ENCODE results near the gene PDSS1. TPM values are rescaled to one million over a fixed set of nuclear protein-coding genes. Genes with fewer than 3 reads are reported as not detected.
A peak's percentile ranks its signal among the peaks of the same experiment; 100 is the strongest.

The PDSS1 gene
- total and polyA plus RNA-seq, 2 of the 13 experiments (the other 11 are each of a cell fraction or from before 2014, with no cell fraction given): 18.7 to 19.3 TPM

DNA sequence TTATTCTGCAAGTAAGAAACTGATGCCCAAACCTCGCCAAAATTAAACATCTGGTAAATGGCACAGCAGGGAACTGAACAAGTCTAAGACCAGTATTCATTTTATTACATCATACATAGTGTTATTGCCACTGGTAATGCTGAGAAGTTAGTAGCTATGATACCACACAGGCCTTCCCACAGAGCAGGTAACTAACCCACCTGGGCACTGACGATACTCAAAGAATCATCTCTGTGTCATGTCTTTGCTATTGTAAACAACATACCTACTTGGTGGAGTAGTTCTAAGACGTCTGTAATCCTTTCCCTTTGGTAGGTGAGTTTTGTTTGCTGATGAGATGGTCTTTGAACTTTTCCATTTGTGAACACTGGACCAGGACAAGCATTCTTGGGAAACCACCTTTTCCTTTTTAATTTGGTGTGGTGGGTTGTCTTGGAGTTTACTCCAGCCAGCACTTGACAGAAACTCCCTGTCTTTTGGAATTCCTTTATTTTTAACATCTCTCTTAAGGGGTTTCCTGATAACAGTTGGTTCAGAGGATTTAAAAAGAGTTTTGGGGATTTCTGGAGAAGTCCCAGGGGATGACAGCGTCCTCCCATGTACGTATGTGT lies 40.9 kb downstream of the PDSS1 start:
- CTCF ChIA-PET (ENCODE audit: low intra/inter-chr PET ratio, low total read pairs): no interaction called here
- in situ Hi-C loops (cut with HindIII; ENCODE audit: extremely low pct_ligation_motif_present, low pct_unique_long_range_greater_than_20kb): no loop called here

More for the DNA sequence above, 40.9 kb downstream of the PDSS1 start:
- Histone ChIP-seq H3K4me3 (replicated peaks in 1 of 3; ENCODE audit: insufficient read depth in 1 of 3, low read depth in 2 of 3, low read length in 3 of 3) (no peak overlapping the region), H3K9ac (ENCODE audit: insufficient read depth, low read depth, low read length) (no peak overlapping the region), H3K36me3 (replicated peaks in 1 of 2; ENCODE audit: control insufficient read depth in 1 of 2, insufficient read depth in 2 of 2, low read length in 2 of 2) (peaks cover 8 to 48% of the 10 kb centered on the region in 2 experiments; a peak in 4 of 5 replicates), H2AFZ (ENCODE audit: low read length) (no peak overlapping the region), H4K20me1 (ENCODE audit: insufficient read depth, low read length) (no peaks in the 10 kb centered on the region), H3K27me3 (ENCODE audit: control insufficient read depth in 1 of 2, insufficient read depth in 2 of 2, low read length in 2 of 2) (no peaks in the 10 kb centered on the region), H3K79me2 (ENCODE audit: insufficient read depth, low read length) (no peaks in the 10 kb centered on the region), H3K4me2 (ENCODE audit: low read depth, low read length) (peak overlapping the region; percentile 18), H3K9me3 (ENCODE audit: low read length) (no peaks in the 10 kb centered on the region), H3K4me1 (ENCODE audit: insufficient read depth, low read length) (peaks cover 46% of the 10 kb centered on the region), H3K27ac (ENCODE audit: extremely low read length, insufficient read depth, low read length) (peak overlapping the region; percentile 11)
- ATAC-seq (no peak), DNase-seq (ENCODE audit: low spot score) (peak; percentile 12), FAIRE-seq (peak; percentile 12)
- POLR2A ChIA-PET: no interaction called here
- 68% methylated on average over 5 of the region's 5 CpGs for whole genome bisulfite sequencing (ENCODE audit: low lambda C conversion rate)
- TF ChIP-seq TEAD3 (CRISPR knock-in tag; optimal IDR thresholded peaks at IDR 0.05; ENCODE audit: borderline replicate concordance) (peak; percentile 21), DR1 (CRISPR knock-in tag; IDR thresholded peaks at IDR 0.05) (no peak), HNRNPL (IDR thresholded peaks at IDR 0.05; ENCODE audit: low read depth, low read length) (no peak), HNF4A (CRISPR knock-in tag; IDR thresholded peaks at IDR 0.05) (peak; percentile 59), GATAD2A (CRISPR knock-in tag; IDR thresholded peaks at IDR 0.05) (peak; percentile 49; the same call in 1 of the 2 replicates), KMT2B (CRISPR knock-in tag; IDR thresholded peaks at IDR 0.05) (no peak), MLLT10 (CRISPR knock-in tag; IDR thresholded peaks at IDR 0.05) (no peak), POLR2G (IDR thresholded peaks at IDR 0.05; ENCODE audit: low read depth, low read length) (no peak), RAD21 (CRISPR knock-in tag; IDR thresholded peaks at IDR 0.05) (no peak), FOXA3 (CRISPR knock-in tag; IDR thresholded peaks at IDR 0.05) (peak; percentile 48), NCOA2 (CRISPR knock-in tag; IDR thresholded peaks at IDR 0.05) (0 out of 2 replicates have a peak, but pooled peaks have one; percentile 14), ZMYM4 (CRISPR knock-in tag; IDR thresholded peaks at IDR 0.05) (no peak), MTF2 (CRISPR knock-in tag; IDR thresholded peaks at IDR 0.05; ENCODE audit: borderline replicate concordance) (no peak)
- TF ChIP-seq, protein P1, sequence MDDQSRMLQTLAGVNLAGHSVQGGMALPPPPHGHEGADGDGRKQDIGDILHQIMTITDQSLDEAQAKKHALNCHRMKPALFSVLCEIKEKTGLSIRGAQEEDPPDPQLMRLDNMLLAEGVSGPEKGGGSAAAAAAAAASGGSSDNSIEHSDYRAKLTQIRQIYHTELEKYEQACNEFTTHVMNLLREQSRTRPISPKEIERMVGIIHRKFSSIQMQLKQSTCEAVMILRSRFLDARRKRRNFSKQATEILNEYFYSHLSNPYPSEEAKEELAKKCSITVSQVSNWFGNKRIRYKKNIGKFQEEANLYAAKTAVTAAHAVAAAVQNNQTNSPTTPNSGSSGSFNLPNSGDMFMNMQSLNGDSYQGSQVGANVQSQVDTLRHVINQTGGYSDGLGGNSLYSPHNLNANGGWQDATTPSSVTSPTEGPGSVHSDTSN (CRISPR knock-in tag; IDR thresholded peaks at IDR 0.05; ENCODE audit: borderline replicate concordance): no peak
- TF ChIP-seq, protein P2, sequence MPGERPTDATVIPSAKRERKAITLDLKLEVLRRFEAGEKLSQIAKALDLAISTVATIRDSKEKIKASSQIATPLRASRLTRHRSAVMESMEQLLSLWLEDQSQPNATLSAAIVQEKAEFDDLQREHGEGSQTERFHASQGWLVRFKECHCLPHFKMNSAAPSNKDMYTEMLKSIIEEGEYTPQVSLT (CRISPR knock-in tag; IDR thresholded peaks at IDR 0.05; ENCODE audit: borderline replicate concordance, low read depth): no peak
- TF ChIP-seq, protein P3, sequence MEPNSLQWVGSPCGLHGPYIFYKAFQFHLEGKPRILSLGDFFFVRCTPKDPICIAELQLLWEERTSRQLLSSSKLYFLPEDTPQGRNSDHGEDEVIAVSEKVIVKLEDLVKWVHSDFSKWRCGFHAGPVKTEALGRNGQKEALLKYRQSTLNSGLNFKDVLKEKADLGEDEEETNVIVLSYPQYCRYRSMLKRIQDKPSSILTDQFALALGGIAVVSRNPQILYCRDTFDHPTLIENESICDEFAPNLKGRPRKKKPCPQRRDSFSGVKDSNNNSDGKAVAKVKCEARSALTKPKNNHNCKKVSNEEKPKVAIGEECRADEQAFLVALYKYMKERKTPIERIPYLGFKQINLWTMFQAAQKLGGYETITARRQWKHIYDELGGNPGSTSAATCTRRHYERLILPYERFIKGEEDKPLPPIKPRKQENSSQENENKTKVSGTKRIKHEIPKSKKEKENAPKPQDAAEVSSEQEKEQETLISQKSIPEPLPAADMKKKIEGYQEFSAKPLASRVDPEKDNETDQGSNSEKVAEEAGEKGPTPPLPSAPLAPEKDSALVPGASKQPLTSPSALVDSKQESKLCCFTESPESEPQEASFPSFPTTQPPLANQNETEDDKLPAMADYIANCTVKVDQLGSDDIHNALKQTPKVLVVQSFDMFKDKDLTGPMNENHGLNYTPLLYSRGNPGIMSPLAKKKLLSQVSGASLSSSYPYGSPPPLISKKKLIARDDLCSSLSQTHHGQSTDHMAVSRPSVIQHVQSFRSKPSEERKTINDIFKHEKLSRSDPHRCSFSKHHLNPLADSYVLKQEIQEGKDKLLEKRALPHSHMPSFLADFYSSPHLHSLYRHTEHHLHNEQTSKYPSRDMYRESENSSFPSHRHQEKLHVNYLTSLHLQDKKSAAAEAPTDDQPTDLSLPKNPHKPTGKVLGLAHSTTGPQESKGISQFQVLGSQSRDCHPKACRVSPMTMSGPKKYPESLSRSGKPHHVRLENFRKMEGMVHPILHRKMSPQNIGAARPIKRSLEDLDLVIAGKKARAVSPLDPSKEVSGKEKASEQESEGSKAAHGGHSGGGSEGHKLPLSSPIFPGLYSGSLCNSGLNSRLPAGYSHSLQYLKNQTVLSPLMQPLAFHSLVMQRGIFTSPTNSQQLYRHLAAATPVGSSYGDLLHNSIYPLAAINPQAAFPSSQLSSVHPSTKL (CRISPR knock-in tag; IDR thresholded peaks at IDR 0.05): peak; percentile 45; the same call in 1 of the 2 replicates
- TF ChIP-seq, protein P4, sequence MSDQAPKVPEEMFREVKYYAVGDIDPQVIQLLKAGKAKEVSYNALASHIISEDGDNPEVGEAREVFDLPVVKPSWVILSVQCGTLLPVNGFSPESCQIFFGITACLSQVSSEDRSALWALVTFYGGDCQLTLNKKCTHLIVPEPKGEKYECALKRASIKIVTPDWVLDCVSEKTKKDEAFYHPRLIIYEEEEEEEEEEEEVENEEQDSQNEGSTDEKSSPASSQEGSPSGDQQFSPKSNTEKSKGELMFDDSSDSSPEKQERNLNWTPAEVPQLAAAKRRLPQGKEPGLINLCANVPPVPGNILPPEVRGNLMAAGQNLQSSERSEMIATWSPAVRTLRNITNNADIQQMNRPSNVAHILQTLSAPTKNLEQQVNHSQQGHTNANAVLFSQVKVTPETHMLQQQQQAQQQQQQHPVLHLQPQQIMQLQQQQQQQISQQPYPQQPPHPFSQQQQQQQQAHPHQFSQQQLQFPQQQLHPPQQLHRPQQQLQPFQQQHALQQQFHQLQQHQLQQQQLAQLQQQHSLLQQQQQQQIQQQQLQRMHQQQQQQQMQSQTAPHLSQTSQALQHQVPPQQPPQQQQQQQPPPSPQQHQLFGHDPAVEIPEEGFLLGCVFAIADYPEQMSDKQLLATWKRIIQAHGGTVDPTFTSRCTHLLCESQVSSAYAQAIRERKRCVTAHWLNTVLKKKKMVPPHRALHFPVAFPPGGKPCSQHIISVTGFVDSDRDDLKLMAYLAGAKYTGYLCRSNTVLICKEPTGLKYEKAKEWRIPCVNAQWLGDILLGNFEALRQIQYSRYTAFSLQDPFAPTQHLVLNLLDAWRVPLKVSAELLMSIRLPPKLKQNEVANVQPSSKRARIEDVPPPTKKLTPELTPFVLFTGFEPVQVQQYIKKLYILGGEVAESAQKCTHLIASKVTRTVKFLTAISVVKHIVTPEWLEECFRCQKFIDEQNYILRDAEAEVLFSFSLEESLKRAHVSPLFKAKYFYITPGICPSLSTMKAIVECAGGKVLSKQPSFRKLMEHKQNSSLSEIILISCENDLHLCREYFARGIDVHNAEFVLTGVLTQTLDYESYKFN (CRISPR knock-in tag; conservative IDR thresholded peaks at IDR 0.05): 0 out of 2 replicates have a peak, but pooled peaks have one; percentile 35
- BruUV-seq (replicated peaks): no TSS peak
- intact Hi-C loops (cut with micrococcal nuclease; ENCODE audit: unreplicated experiment): no loop called here

All from HepG2 (cell line).